ENCODE results near the gene PRH1.

GRCh38 chr12:10928746-10929286 is 44.8 kb upstream of the PRH1 start, which contains the start of gene PRH2:
- no peak for TF ChIP-seq CTCF (IDR thresholded peaks at IDR 0.05)
- TF ChIP-seq POLR2A (IDR thresholded peaks at IDR 0.05): no peak

Data from uterus (tissue), 2 donors.